H9 (cell line): ENCODE data around the gene PRDM8. TPM values are rescaled to one million over a fixed set of nuclear protein-coding genes. Genes with fewer than 3 reads are reported as not detected.
"Not testable (repeated sequence)": the region's sequence is repeated elsewhere in the genome, so short reads cannot be mapped to it uniquely, and the experiment has no call there.

ENCODE experiments used
- DNase-seq: peaks from one replicate; pipeline ENCODE4 v3.0.0-alpha.2; 2017
- H2AFZ ChIP-seq: one replicate; pipeline ENCODE4 v1.6.1; 2013; ENCODE audit warnings: mild to moderate bottlenecking, low read length, control low read depth, moderate library complexity
- H2AK5ac ChIP-seq: 2 replicates; pipeline ENCODE4 v1.6.1; 2013; ENCODE audit warnings: low read length, control low read depth, mixed read lengths; ENCODE audit not compliant: insufficient read length
- H2BK120ac ChIP-seq: one replicate; pipeline ENCODE4 v1.6.1; 2013; ENCODE audit warnings: low read depth, mild to moderate bottlenecking, low read length, control low read depth, inconsistent platforms; ENCODE audit not compliant: poor library complexity, severe bottlenecking
- H2BK12ac ChIP-seq: 2 replicates; pipeline ENCODE4 v1.6.1; 2013; ENCODE audit warnings: low read length, control low read depth, mixed read lengths, low read depth; ENCODE audit not compliant: insufficient read length
- H2BK15ac ChIP-seq: 2 replicates; pipeline ENCODE4 v1.6.1; 2013; ENCODE audit warnings: low read depth, low read length, control low read depth
- H2BK20ac ChIP-seq: one replicate; pipeline ENCODE4 v1.6.1; 2013; ENCODE audit warnings: low read depth, mild to moderate bottlenecking, low read length, control low read depth, inconsistent platforms; ENCODE audit not compliant: poor library complexity, severe bottlenecking
- H2BK5ac ChIP-seq: 2 replicates; pipeline ENCODE4 v1.6.1; 2013; ENCODE audit warnings: low read length, control low read depth, mixed read lengths; ENCODE audit not compliant: insufficient read length
- H3K14ac ChIP-seq: 2 replicates; pipeline ENCODE4 v1.6.1; 2013; ENCODE audit warnings: low read length, control low read depth; ENCODE audit not compliant: insufficient read depth
- H3K18ac ChIP-seq: 2 replicates; pipeline ENCODE4 v1.6.1; 2013; ENCODE audit warnings: low read depth, mild to moderate bottlenecking, mixed read lengths, low read length, control low read depth; ENCODE audit not compliant: insufficient read length
- H3K23ac ChIP-seq: 2 replicates; pipeline ENCODE4 v1.6.1; 2013; ENCODE audit warnings: low read length, control low read depth, mixed read lengths, low read depth; ENCODE audit not compliant: insufficient read length
- H3K23me2 ChIP-seq: 2 replicates; pipeline ENCODE4 v1.6.1; 2013; ENCODE audit warnings: low read depth, mild to moderate bottlenecking, mixed read lengths, low read length, control low read depth; ENCODE audit not compliant: insufficient read length, poor library complexity, severe bottlenecking
- H3K27ac ChIP-seq: 2 replicates; pipeline ENCODE4 v1.5.1; 2013; ENCODE audit warnings: low read length, control low read depth, mixed read lengths, low read depth; ENCODE audit not compliant: insufficient read length
- H3K27me3 ChIP-seq: 2 replicates; pipeline ENCODE4 v1.6.1; 2013; ENCODE audit warnings: low read length, control low read depth, inconsistent platforms; ENCODE audit not compliant: insufficient read depth
- H3K4ac ChIP-seq: 2 replicates; pipeline ENCODE4 v1.6.1; 2013; ENCODE audit warnings: low read depth, mild to moderate bottlenecking, control low read depth, inconsistent platforms, low read length, moderate library complexity
- H3K4me1 ChIP-seq: 2 replicates; pipeline ENCODE4 v1.6.1; 2013; ENCODE audit warnings: low read length, control low read depth, inconsistent platforms; ENCODE audit not compliant: insufficient read depth
- H3K4me2 ChIP-seq: 2 replicates; pipeline ENCODE4 v1.6.1; 2013; ENCODE audit warnings: low read length, control low read depth, mixed read lengths; ENCODE audit not compliant: insufficient read length, insufficient read depth
- H3K56ac ChIP-seq: 2 replicates; pipeline ENCODE4 v1.6.1; 2013; ENCODE audit warnings: low read depth, mild to moderate bottlenecking, mixed read lengths, low read length, control low read depth; ENCODE audit not compliant: insufficient read length
- H3K79me1 ChIP-seq: 2 replicates; pipeline ENCODE4 v1.6.1; 2013; ENCODE audit warnings: low read depth, mild to moderate bottlenecking, moderate library complexity, low read length, control low read depth, inconsistent platforms; ENCODE audit not compliant: insufficient read depth, poor library complexity, severe bottlenecking
- H3K79me2 ChIP-seq: 2 replicates; pipeline ENCODE4 v1.6.1; 2013; ENCODE audit warnings: low read length, control low read depth, inconsistent platforms; ENCODE audit not compliant: insufficient read depth
- H3K9ac ChIP-seq: 2 replicates; pipeline ENCODE4 v1.6.1; 2013; ENCODE audit warnings: low read length, control low read depth, mixed read lengths; ENCODE audit not compliant: insufficient read length; ENCODE audit errors: extremely low read depth
- H3K9me3 ChIP-seq: one replicate; pipeline ENCODE4 v1.6.1; 2013; ENCODE audit warnings: low read depth, low read length, inconsistent platforms; ENCODE audit not compliant: control insufficient read depth
- H3T11ph ChIP-seq: one replicate; pipeline ENCODE4 v1.6.1; 2013; ENCODE audit warnings: mild to moderate bottlenecking, low read length, control low read depth, inconsistent platforms
- H4K20me1 ChIP-seq: one replicate; pipeline ENCODE4 v1.6.1; 2013; ENCODE audit not compliant: control insufficient read depth, insufficient read length, insufficient read depth
- H4K5ac ChIP-seq: 2 replicates; pipeline ENCODE4 v1.6.1; 2013; ENCODE audit warnings: low read depth, mild to moderate bottlenecking, mixed read lengths, low read length, control low read depth; ENCODE audit not compliant: insufficient read length
- H4K8ac ChIP-seq: replicated peaks from 2 replicates; pipeline ENCODE4 v1.6.1; 2013; ENCODE audit warnings: low read length, control low read depth, mixed read lengths, low read depth; ENCODE audit not compliant: insufficient read length
- H4K91ac ChIP-seq: 2 replicates; pipeline ENCODE4 v1.6.1; 2013; ENCODE audit warnings: low read depth, mild to moderate bottlenecking, moderate library complexity, mixed read lengths, low read length, control low read depth; ENCODE audit not compliant: insufficient read length
- H3K27ac Mint-ChIP-seq, 3 experiments: 2 replicates in 2 of 3; 3 replicates in 1 of 3; pipeline ENCODE4 v1.8.0; 2020 to 2021; ENCODE audit warnings: mixed read lengths in 3 of 3, mild to moderate bottlenecking in 1 of 3, moderate library complexity in 1 of 3
- H3K27me3 Mint-ChIP-seq: 2 replicates; pipeline ENCODE4 v1.8.0; 2021; ENCODE audit warnings: low read depth, mild to moderate bottlenecking, moderate library complexity, mixed read lengths
- H3K36me3 Mint-ChIP-seq, 3 experiments: 2 replicates in 2 of 3; 3 replicates in 1 of 3; pipeline ENCODE4 v1.8.0; 2020 to 2021; ENCODE audit warnings: low read depth in 3 of 3, mixed read lengths in 3 of 3; ENCODE audit not compliant: insufficient read depth in 1 of 3
- H3K4me1 Mint-ChIP-seq, 2 experiments: 2 replicates each; pipeline ENCODE4 v1.8.0; 2020; ENCODE audit warnings: mixed read lengths in 2 of 2
- H3K4me3 Mint-ChIP-seq, 2 experiments: 2 replicates in 1 of 2; 3 replicates in 1 of 2; pipeline ENCODE4 v1.8.0; 2020 to 2021; ENCODE audit warnings: mild to moderate bottlenecking in 2 of 2, mixed read lengths in 2 of 2, moderate library complexity in 1 of 2
- H3K9me3 Mint-ChIP-seq, 2 experiments: 2 replicates in 1 of 2; 3 replicates in 1 of 2; pipeline ENCODE4 v1.8.0; 2020; ENCODE audit warnings: mild to moderate bottlenecking in 2 of 2, mixed read lengths in 2 of 2, moderate library complexity in 1 of 2
- WGBS: extraction: QIAGEN DNeasy Blood & Tissue Kit; methylation state at CpG from one replicate; pipeline ENCODE4 v1.1.7; 2013; ENCODE audit warnings: missing lambda C conversion rate, low lambda C conversion rate, mixed read lengths; ENCODE audit not compliant: insufficient read length; ENCODE audit errors: extremely low coverage; 5-methylcytosine and 5-hydroxymethylcytosine counted together
- total RNA-seq: library from RNA; stranded (reverse); gene quantifications from 2 replicates; pipeline ENCODE4 v1.2.1, GENCODE V29; 2021
- TF ChIP-seq, protein P1 (sequence below): fragments of 200-600 bp; sonication (generic); conservative IDR thresholded peaks from 3 replicates; pipeline ENCODE4 v1.8.0; 2021; ENCODE audit warnings: antibody characterized with exemption, mild to moderate bottlenecking

Gene PRDM8
- total RNA-seq, 1 experiment from 2014 or later = not detected

DNA sequence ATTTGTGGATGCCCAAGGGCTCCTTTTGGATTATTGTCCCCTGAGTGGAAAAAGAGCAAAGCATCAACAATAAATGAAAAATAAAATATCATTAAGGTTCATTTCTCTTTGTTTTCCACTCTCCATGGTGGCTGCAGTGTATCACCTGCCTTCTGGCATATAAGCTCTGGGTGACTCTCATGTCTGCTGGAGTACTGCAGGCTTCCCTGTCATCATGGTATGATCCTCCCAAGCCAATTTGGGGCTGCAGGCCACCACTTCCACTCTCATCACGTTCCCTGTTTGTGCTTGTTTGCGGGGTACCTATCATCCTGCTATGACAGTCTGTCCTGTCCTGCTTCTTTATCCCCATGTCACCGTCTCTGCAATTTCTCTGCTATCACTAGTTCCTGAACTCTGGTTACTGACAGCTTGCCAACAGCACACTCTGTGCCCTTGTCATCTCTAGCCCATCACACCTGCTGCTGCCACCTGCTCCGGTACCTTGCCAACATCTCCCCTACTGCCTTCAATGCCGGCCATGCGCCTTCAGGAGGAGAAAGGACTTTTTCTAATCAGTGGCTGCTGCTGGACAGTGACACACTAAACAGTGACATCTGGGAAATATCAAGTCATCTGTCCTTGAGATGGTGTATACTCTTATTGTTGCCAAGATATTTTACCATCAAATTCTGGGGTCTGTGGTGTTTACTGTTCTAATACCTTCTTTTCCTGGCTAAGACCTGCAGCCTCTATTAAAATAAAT lies 46.1 kb downstream of the PRDM8 start:
- no peak overlapping the region for H3K23ac ChIP-seq
- WGBS = no CpG with 5 or more reads among the region's 6 CpGs
- no peaks in the 10 kb centered on the region for H3K79me1 ChIP-seq
- Mint-ChIP-seq H3K9me3 (no peaks in the 10 kb centered on the region), H3K4me3 (no peak overlapping the region), H3K27me3 (peaks cover 16% of the 10 kb centered on the region), H3K27ac (no peak overlapping the region), H3K4me1 (no peaks in the 10 kb centered on the region), H3K36me3 (no peaks in the 10 kb centered on the region)
- no peak overlapping the region for H3K4me2 ChIP-seq
- H3K18ac ChIP-seq = no peak overlapping the region
- no peak overlapping the region for H3K56ac ChIP-seq
- no peak overlapping the region for H3K14ac ChIP-seq
- no peak overlapping the region for H4K5ac ChIP-seq
- no peak overlapping the region for H2BK5ac ChIP-seq
- H3K4me1 ChIP-seq = no peaks in the 10 kb centered on the region
- H2AFZ ChIP-seq = no peak overlapping the region
- no peak overlapping the region for H4K8ac ChIP-seq
- no peak overlapping the region for H2BK20ac ChIP-seq
- H2BK12ac ChIP-seq = no peak overlapping the region
- no peak overlapping the region for H3K9ac ChIP-seq
- no peak overlapping the region for H3K4ac ChIP-seq
- TF ChIP-seq, protein P1, sequence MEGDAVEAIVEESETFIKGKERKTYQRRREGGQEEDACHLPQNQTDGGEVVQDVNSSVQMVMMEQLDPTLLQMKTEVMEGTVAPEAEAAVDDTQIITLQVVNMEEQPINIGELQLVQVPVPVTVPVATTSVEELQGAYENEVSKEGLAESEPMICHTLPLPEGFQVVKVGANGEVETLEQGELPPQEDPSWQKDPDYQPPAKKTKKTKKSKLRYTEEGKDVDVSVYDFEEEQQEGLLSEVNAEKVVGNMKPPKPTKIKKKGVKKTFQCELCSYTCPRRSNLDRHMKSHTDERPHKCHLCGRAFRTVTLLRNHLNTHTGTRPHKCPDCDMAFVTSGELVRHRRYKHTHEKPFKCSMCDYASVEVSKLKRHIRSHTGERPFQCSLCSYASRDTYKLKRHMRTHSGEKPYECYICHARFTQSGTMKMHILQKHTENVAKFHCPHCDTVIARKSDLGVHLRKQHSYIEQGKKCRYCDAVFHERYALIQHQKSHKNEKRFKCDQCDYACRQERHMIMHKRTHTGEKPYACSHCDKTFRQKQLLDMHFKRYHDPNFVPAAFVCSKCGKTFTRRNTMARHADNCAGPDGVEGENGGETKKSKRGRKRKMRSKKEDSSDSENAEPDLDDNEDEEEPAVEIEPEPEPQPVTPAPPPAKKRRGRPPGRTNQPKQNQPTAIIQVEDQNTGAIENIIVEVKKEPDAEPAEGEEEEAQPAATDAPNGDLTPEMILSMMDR = no peak
- H2BK120ac ChIP-seq = no peak overlapping the region
- H2AK5ac ChIP-seq = no peak overlapping the region
- no peaks in the 10 kb centered on the region for H3K9me3 ChIP-seq
- H3K79me2 ChIP-seq = no peaks in the 10 kb centered on the region
- no peak for DNase-seq
- H2BK15ac ChIP-seq = no peak overlapping the region
- no peak overlapping the region for H3T11ph ChIP-seq
- H4K91ac ChIP-seq = no peak overlapping the region
- H4K20me1 ChIP-seq = no peaks in the 10 kb centered on the region
- no peaks in the 10 kb centered on the region for H3K23me2 ChIP-seq
- H3K27ac ChIP-seq = no peak overlapping the region
- H3K27me3 ChIP-seq = no peaks in the 10 kb centered on the region; the same call in 1 of the 2 replicates

DNA sequence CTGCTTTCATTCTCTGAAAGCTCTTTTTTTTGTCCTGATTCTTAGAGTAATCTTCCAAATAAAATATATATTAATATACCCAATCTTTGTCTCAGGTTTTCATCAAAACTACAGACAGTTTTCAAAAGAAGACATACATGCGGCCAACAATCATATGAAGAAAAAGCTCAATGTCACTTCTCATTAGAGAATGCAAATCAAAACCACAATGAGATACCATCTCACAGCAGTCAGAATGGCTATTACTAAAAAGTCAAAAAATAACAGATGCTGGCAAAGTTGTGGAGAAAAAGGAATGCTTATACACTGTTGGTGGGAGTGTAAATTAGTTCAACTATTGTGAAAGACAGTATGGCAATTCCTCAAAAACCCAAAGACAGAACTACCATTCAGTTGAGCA lies 50.2 kb downstream of the PRDM8 start:
- not testable (repeated sequence) for H3K79me1 ChIP-seq, H3K4me3 Mint-ChIP-seq, H2BK5ac ChIP-seq, H3K9me3 Mint-ChIP-seq, H3K4me1 Mint-ChIP-seq, H2BK12ac ChIP-seq, H3K23me2 ChIP-seq, H4K5ac ChIP-seq, DNase-seq, H3K56ac ChIP-seq, H2BK15ac ChIP-seq, H2BK20ac ChIP-seq, H4K91ac ChIP-seq, H2AFZ ChIP-seq, H3K14ac ChIP-seq, H3K4me1 ChIP-seq, H2AK5ac ChIP-seq, H3K4ac ChIP-seq, H3K23ac ChIP-seq, H3K27ac ChIP-seq, H4K8ac ChIP-seq, H3K18ac ChIP-seq, H3K9ac ChIP-seq, H2BK120ac ChIP-seq, H3K27me3 ChIP-seq, H4K20me1 ChIP-seq, H3K79me2 ChIP-seq, H3K36me3 Mint-ChIP-seq, H3K9me3 ChIP-seq, H3K27ac Mint-ChIP-seq, H3T11ph ChIP-seq, H3K4me2 ChIP-seq
- WGBS = no CpG with 5 or more reads among the region's 1 CpG
- H3K27me3 Mint-ChIP-seq = peaks cover 21% of the 10 kb centered on the region
